ENCODE results near the gene PEPD.

Gene PEPD

DNA sequence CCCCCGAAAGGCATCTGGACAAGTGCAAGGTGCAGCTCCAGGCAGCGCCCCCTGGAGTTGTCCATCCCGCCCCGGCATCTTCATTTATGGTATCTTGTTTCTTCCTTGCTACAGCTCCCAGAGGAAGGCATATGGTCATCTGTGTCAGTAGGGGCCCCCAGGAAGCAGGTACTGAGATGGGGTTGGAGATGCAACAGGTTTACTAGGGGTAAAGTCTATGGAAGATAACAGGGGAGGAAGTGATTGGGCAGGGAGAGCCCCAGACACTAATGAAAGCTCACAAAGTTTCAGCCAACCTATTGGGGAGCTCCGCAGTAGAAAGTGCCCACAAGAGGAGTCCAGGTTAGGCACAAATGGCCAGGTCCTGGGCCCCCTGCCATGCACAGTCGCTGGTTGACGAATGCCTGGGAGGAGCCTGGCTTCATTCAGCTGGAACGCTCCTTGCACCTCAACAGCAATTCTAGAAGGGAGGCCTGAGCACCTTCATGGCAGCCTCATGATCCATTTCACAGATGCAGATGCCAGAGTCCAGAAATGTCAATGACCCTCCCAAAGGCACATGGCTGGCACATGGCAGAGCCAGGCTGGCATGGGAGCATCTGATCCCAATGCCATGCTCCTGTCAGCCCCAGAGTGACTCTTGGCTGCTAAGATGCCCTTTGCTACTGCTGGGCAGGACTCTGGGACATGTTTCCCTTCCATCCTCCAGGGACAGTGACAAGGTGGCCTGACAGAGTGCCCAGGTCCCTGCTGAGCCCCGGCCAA is 23.8 kb upstream of the PEPD start:
- no peak for DNase-seq

DNA sequence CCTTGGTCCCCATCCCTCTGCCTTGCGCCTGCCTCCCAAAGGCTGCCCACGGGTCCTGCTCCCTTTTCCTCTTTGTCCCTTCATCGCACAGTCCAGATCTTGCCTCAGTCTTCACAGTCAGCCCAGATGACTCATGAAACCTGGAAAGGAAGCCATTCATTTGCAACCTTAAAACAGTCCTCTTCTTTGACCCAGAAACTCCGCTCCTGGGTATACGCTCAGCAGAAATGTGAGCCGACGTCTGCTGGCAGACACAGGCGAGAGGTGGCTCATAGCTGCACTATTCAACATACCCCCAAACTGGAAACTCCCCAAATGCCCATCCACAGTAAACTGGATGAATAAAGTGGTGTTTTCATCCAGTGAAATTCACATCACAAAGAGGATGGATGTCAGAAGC is 13.6 kb upstream of the PEPD start:
- DNase-seq, result no peak

DNA sequence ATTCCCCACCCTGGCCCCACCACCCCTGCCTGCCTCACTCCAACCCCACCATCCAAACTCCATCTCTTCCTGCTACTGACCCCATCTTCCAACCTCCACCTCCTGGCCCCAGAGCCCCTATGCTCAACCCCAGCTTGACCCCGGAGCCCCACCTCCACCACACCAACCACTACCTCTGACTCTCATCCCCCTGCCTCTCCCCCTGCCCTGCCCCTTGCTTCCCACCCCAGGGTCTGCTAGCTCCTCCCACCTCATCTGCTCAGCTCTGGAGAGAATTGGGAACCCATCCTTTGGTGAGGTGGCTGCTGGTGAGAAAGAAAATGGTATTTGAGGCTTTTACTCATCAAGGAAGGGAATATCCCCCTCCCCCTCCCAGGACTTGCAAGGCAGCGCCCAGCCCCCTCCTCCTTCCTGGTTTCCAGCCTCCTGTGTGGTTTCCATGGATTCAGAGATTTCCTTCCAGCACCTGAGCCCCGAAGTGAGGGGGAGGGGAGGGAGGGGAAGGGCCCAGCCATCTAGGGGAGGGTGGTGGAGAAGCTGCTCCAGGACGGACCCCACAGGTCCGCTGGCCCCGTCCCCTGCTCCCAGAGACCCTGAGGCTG is 11.4 kb upstream of the PEPD start:
- DNase-seq, result no peak

DNA sequence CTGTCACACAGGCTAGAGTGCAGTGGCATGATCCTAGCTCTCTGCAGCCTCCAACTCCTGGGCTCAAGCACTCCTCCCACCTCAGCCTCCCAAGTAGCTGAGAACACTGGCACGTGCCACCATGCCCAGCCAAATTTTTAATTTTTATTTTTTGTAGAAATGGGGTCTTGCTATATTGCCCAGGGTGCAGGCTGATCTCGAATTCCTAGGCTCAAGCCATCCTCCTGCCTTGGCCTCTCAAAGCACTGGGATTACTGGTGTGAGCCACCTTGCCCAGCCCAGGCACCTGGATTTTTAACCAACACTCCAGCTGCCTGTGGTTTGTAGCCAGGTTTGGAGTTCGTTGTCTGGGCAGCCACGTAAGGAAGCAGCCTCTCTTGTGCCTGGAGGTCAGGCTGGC is 9.3 kb upstream of the PEPD start:
- no peak for DNase-seq

DNA sequence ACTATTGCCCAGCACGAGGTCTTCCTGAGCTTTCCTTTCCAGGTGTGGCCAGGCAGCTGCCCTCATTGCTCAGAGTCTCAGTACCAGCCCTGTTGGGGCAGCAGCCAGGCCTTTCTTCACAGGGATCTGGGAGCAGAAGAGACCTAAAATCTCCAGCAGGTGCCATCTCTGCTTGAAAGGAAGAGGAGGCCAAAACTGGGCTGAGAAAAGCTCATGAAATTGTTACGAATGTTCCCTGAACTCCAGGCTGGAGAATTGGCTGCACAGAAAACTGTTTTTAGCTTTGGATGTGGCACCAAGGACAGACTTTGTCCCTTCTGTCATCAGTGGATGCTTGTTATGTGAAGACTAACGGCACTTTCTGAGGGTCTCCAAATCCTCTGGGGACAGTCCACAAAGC is 8.7 kb upstream of the PEPD start:
- no peak for DNase-seq

DNA sequence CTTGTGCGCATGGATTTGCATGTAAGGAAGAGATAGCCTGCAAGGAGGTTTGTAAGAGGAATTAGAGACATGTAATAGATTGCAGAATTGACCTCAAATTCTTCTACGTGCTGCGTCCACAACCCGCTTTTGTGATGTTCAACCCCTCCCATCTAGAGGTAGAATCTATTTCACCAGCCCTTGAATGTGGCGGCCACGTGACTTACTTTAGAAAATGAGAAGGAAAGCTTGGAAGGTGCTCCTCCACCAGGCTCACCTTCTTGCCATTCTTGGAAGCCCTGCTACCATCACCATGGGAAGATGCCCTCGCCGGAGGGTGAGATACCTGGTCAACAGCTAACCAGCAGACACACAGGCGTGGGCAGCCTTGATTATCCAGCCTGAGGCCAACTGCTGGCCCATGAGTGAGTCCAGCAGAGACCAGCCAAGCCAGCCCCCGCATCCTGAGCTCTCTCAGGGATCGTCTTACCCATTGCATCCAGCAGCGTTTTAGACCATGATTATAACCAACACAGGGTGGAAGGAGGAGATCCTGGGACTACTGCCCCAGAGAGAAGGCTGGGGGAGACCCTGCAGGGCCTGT is 7.6 kb upstream of the PEPD start:
- no peak for DNase-seq

DNA sequence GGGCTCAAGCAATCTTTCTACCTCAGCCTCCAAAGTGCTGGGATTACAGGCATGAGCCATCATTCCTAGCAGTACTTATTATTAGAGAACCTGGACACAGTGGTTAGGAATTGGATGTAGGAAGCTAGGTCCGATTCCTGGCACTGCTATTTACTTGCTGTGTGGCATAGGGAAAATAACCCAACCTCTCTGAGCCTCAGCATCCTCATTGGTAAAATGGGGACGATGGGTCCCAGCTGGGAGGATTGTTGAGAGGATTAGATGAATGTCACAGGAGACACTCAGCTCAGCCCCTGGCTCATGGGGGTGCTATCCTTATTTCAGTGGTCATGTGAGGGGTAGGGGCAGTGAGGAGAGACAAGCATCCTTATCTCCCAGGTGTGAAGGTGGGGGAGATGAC is 6.8 kb upstream of the PEPD start:
- no peak for DNase-seq

DNA sequence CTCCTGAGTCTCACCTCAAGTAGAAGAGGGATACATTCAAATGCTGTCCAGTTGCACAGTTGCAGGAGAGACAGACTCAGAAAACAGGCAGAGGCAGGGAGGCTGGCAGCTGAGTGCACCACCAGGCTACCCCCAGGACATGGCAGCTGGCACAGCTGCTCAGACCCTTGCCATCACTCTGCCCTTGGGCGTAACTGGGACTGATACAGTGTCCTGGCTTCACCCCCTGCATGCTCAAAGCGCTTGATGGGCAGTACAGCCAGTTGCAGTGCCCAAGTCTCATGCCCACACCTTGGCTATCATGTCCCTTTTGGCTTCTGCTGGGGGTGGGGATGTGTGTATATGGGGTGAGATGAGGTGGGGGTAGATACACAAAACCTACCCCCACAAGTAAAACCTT is 5.5 kb upstream of the PEPD start:
- no peak for DNase-seq

DNA sequence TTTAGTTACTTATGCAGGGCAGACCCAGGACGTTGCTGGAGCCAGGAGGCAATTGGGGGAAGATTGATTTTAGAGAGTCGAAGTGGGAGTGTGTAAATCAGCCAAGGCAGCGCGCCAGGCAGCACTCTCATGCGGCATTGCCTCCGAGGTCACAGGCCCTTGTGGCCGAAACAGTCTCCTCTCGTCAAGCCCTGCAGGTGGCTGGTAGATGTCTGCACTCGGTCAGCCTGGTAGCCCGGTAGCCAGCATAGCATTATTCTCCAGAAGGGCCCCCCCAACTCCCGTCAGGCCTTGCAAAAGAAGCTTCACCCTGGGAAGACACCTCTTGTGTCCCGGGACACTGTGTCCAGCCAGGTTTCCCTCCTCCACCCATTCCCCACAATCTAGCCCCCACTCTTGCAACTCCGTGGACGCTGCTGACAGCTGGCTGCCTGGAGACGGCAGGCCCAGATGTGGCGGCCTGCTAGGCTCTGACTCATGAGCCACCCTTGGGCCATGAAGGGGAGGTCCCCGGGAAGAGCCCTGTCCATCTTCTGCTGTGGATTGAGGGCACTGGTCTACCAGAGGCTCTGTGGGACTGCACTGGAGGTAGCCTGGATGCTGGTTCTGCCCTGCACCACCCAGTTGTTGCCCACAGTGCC is 2.6 kb upstream of the PEPD start:
- DNase-seq, result no peak

DNA sequence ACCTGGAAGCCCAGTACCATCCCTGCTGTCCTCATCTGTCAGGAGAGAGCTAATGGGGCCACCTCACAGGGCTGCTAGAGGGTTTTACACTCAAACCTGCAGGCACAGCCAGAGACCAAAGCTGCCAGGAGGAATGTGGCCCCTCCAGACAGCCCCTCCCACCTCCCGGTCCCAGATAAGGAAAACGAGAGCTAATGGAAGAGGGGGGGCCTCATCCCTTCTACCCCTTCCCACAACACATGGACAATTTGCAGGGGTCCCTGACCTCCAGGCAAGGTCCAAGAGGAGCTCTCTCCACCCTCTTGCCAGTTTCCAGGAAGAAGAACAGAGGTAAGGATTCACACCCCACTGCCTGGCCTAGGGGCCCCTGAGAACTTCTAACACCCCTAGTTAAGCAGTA is 1.6 kb upstream of the PEPD start:
- DNase-seq, result no peak

DNA sequence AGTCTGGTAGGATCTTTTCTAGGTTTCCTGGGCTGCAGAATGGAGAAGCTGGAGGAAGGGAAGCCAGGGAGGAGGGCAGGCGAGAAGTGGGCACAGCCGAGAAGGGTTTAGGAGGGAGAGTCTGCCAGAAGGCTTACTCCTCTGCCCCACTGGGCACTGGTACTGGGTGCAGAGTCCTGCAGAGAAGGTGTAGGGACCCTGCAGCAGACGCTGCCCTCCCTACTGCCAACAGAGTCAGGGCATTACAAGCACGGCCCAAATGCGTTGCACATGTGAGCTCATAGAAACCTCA is 726 bp upstream of the PEPD start:
- DNase-seq, result no peak

DNA sequence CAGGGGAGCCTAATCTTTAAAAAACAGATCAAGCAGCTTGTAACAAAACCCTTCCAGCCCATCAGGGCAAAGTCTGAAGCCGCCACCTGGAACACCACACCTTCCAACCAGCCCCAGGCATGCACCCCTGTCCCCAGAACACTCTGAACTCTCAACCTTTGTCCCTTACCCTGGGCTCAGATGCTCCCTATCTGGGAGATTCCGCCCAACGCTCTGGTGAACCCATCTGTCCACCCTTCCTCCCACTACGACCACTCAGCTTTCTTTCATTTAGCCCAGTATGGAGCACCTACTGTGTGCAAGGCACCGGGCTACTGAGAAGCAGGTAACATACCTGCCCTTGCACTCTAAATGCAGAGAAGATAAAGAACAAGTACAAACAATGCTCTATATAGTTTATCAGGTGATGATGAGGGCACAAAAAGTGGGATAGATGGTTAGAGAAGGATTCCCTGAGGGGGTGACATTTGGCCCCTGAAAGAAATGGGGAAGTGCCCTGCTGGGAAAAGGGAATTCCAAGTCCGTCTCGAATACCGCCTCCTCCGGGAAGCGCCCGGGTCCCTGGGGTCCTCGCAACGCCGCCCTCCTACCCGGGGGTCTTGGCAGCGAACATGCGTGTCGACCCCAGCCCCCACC is 629 bp downstream of the PEPD start:
- no peak for DNase-seq

DNA sequence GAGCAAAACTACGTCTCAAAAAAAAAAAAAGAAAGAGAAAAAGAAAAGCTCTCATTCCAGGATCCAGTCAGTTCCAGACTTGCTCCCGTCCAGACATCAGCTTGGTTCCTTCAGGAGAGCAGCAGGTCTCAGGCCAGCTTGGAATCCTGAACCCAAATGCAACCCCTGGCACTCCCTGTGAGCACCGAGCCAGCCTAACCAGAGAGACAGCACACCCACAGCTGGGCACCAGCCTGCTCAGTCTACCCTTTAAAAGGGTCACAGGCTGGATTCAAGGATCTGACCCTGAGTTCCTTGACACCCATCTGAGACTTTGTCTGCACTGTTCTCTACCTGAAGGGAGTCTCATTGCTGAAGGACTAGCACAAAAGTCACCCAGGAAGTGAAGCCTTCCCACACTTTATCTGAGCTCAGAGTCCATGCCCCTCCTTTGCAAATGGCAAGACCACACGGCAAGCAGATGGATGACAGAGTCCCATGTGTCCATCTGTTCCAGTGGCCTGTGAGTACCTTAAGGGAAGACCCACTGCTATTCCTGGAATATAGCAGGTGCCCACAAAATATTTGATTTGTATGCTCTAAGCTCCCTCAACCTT is 1.4 kb downstream of the PEPD start:
- DNase-seq, result no peak

DNA sequence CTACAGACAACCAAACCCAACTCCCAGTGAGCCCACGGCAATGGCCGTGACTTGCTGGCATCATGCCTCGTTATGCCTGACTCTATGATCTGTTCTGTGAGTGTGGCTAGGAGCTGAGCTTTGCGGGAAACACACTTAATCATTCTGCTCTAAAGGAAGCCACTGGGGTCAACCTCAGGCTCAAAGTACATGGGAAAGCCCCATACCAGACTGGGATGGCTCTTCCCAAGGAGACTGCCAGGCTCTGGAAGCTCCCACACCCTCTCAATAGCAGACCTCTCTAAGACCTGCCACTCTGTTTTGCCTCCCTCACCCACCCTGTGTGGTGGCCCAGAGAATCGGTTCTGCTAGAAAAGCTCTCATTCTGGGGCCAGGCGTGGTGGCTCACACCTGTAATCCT is 2.2 kb downstream of the PEPD start:
- no peak for DNase-seq

DNA sequence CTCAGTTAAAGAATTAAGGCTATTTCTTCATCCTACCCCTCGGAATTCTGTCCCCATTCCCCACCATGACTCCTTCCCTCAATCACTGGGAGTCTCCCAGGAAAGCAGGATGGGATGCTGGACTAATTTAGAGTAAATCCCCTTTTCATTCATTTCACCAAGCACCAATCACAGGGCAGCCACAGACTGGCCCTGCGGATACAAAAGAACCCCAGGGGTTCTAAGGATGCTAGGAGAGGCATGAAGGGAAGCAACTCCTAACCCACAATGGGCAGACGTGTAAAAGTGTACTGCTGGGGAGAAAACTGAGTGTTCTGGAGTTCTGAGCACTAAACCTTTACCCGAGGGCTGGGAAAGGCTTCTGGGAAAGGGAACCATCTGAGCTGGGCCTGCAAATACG is 3.0 kb downstream of the PEPD start:
- no peak for DNase-seq

DNA sequence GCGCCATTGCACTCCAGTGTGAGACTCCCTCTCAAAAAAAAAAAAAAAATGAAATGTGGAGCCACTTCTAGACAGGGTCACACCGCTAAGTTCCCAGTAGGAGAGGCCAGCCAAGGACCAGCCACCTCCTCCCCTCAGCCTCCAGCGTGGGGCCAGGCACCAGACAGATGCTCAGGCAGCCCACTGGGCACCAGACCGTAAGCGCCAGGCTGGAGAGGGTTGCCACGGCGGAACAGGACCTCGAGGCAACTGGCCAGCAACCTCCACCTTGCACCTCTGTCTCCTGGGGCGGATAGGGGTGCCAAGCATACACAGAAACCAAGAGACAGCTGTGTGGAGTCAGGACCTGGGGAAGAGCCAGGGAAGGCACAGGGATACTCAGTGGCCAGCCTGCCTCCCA is 3.7 kb downstream of the PEPD start:
- DNase-seq, result no peak

DNA sequence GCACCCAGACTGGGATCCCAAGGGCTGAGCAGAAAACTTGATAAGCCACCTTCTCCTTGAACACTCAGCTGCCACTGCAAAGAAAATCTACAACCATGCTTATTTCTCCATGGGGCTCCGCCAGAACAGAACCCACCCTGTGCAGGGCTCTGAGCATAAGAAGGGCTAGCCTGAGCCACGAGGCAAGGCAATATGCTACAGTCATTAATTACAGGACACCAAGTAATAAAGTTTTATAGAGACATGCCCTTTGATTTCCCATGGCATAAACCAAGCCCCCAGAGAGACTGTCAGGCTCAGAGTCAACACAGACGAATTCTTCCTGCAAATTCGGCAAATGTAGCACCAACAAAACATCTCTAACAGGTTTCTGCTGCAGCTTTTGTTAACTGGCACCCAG is 5.7 kb downstream of the PEPD start:
- DNase-seq, result no peak

DNA sequence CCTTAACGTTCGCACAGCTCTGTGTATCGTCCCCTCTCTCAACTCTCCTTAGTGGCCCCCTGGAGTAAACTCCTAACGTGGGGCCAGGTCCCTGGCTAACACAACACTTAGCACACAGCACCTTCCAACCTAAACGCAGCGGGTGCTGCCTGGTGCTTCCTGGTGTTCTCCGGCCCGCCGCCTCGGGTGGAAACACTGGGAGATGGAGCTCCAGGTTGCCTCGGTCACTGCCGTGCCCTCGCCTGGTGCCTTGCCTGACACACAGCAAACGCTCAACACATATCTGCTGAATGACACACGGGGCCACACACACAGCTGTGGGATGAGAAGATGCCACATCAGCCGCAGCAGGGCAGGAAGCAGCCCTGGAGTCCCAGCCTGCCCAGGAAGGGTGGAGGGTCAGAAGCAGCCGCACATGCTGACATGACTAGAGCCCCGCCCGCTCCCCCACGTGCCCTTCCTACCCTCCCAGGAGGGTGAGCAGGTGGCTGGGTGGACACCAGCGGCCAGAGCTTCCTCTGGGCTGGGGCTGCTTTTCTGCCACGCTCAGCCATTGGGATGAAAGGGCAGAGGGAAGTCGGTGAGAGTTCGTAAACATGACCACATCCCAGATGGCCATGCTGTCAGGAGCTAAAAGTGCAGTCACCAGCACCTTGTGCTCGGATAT is 6.6 kb downstream of the PEPD start:
- no peak for DNase-seq

DNA sequence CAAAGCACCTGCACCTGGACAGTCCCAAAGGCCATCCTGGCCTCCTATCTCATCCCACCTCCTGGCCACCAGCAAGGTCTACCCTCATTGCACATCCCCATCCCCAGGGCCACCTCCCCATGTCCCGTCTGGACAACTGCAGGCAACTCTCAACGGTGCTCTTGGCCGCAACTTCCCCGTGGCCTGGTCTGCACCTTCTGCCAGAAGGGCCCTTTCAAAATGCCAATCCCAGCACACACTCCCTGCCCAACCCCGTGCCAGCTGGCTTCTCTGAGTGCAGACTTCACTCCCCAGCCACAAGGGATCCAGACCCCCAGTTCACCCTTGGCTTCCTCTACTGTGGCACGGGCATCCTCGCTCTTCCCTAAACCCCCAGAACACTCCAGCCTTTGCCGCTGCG is 8.2 kb downstream of the PEPD start:
- DNase-seq, result no peak

DNA sequence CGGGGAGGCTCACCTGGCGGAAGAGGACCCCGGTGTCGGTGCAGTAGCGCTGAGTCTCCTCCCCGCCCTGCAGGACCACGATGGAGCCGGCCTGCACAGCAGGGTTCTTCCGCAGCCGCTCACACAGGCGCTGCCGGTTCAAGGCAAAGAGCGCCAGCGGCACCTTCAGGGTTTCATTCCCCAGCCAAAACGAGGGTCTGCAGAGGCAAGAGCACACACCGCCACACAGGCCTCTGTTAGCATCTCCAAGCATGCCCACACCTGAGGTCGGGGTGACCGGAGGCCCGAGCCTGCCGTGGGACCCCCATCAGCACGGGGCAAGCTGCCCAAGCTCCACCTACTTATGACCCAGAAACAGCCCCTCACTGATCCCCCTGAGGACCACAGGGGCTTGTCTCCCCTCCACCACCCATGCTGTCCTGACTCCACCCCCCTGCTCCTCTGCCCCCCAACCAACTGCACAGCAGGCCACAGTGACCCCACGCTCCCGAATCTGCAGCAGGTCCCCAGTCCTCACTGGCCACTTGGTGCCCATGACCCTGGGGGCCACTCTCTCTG is 8.9 kb downstream of the PEPD start:
- no peak for DNase-seq

DNA sequence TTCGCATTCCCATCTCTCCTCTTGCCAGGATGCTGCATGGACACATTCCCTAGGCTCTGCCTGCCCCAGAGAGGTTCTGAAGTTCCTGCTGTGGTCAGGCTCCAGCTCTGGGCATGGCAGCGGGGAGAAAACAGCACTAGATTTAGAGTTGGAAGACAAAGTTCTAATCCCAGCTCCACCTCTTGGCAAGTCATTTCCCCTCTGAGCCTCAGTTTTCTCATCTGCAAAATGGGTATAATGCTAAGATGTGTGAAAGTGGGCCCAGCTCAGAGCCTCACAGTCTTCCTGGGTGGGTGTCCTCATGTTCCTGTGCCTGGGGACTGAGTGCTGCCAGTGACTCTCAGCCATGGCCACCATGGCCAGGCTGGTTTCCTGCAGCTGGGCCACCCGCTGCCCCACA is 9.6 kb downstream of the PEPD start:
- no peak for DNase-seq

DNA sequence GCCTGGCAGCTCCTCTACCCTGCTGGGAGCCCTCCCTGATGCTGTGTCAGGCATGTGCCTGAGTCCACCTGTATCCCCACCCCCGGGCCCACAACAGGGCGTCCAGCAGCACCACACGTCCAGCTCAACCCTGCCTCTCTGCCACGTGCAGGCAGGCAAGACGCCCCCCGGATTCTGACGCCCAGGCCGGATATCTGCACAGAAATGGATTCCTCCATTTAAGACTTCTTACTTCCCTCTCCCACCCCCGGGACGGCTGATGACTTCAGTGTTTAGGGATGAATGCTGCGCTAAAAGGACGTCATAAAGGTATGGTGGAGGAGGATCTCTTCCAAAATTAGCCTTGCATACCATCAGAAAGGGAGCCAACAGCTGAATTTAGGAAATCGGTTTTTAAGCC is 10.2 kb downstream of the PEPD start:
- no peak for DNase-seq

Measured in NCI-H1105 treated with DMSO at 0.1 percent for 48 hours (cell line).